Gastrocnemius medialis (tissue), 4 donors: ENCODE data around the gene LHFPL6. TPM values are rescaled to one million over a fixed set of nuclear protein-coding genes. Genes with fewer than 3 reads are reported as not detected.

Experiments
- ATAC-seq, 2 donors: fragments of 150-250 bp; one replicate each; pipeline ENCODE4 v1.9.1; 2016
- DNase-seq, 2 donors: peaks; one replicate each; pipeline ENCODE4 v3.0.0-alpha.2; 2019
- H3K27ac ChIP-seq, 4 donors: fragments of 200-600 bp; sonication (generic); 1 replicate in 1 of 4; 2 replicates in 3 of 4; pipeline ENCODE4 v1.5.1; 2016 to 2018; ENCODE audit warnings: mild to moderate bottlenecking in 2 of 4, moderate library complexity in 1 of 4
- H3K27me3 ChIP-seq, 3 donors: fragments of 200-600 bp; sonication (generic) in 2 of 3; 1 replicate in 1 of 3; 2 replicates in 2 of 3; pipeline versions ENCODE4 v1.5.1 to v1.6.0; 2016 to 2019; ENCODE audit warnings: mild to moderate bottlenecking in 1 of 3, moderate library complexity in 1 of 3
- H3K36me3 ChIP-seq, 2 donors: fragments of 200-600 bp; sonication (generic) in 1 of 2; one replicate each; pipeline ENCODE4 v1.5.1; 2017 to 2018
- H3K4me1 ChIP-seq, 2 donors: fragments of 200-600 bp; sonication (generic) in 1 of 2; one replicate each; pipeline ENCODE4 v1.5.1; 2016 to 2017; ENCODE audit warnings: mild to moderate bottlenecking in 2 of 2
- H3K4me3 ChIP-seq, 4 donors: fragments of 200-600 bp; sonication (generic) in 3 of 4; 1 replicate in 1 of 4; 2 replicates in 3 of 4; pipeline ENCODE4 v1.5.1; 2016 to 2019; ENCODE audit warnings: mild to moderate bottlenecking in 2 of 4
- H3K9me3 ChIP-seq, 3 donors: fragments of 200-600 bp; sonication (generic) in 2 of 3; 1 replicate in 1 of 3; 2 replicates in 2 of 3; pipeline ENCODE4 v1.5.1; 2016 to 2019
- CTCF ChIP-seq, 5 experiments: fragments of 450-650 bp in 3 of 5; fragments of 200-600 bp in 2 of 5; sonication (generic) in 2 of 5; IDR thresholded peaks in 4 of 5; conservative IDR thresholded peaks in 1 of 5; 1 replicate in 4 of 5; 2 replicates in 1 of 5; pipeline ENCODE4 v1.5.1; 2016 to 2019; ENCODE audit warnings: antibody characterized with exemption in 5 of 5, mild to moderate bottlenecking in 3 of 5, moderate library complexity in 3 of 5
- POLR2A ChIP-seq, 2 donors: fragments of 450-650 bp; IDR thresholded peaks; one replicate each; pipeline ENCODE4 v1.6.1; 2017; ENCODE audit warnings: antibody characterized with exemption in 2 of 2, mild to moderate bottlenecking in 2 of 2, moderate library complexity in 2 of 2
- in situ Hi-C, 4 donors: fragments of 200-750 bp; cut with MboI; loops; one replicate each; pipeline versions ENCODE4 v1.15.0 to v1.8.0; 2017; ENCODE audit warnings: low sequenced_read_pairs in 4 of 4
- intact Hi-C: fragments of 100-400 bp; cut with DNase I; formaldehyde crosslinking; loops from one replicate; pipeline ENCODE4 v1.15.1; 2023; ENCODE audit warnings: low total_unique reads
- total RNA-seq, 4 donors: library from RNA; depleted of rRNA; stranded (reverse); fragments of >200 nt; gene quantifications; one replicate each; pipeline versions ENCODE4 v1.1.0 to v1.2.3, GENCODE V29; 2016

LHFPL6 gene
- total RNA-seq, 4 donors from 2014 or later: 12.7 to 26.3 (median 16.0) TPM

- Histone ChIP-seq H3K36me3 (no peaks in the 10 kb centered on the region), H3K4me1 (no peaks in the 10 kb centered on the region), H3K27me3 (no peaks in the 10 kb centered on the region), H3K27ac (no peak overlapping the region), H3K9me3 (no peaks in the 10 kb centered on the region), H3K4me3 (no peak overlapping the region)
- in situ Hi-C loops: no loop called here
- intact Hi-C loops: no loop called here
- DNase-seq (no peak), ATAC-seq (no peak)
- TF ChIP-seq CTCF (IDR thresholded peaks at IDR 0.05 in 4 of 5, conservative IDR thresholded peaks at IDR 0.05 in 1 of 5) (no peak), POLR2A (IDR thresholded peaks at IDR 0.05) (no peak)
Observed at GRCh38 chr13:39571502-39572092, 31.4 kb downstream of the LHFPL6 start.

GRCh38 chr13:39567569-39567968 lies 35.4 kb downstream of the LHFPL6 start:
- H3K4me3 ChIP-seq: no peak overlapping the region
- ATAC-seq (no peak), DNase-seq (no peak)
- no peaks in the 10 kb centered on the region for H3K36me3 ChIP-seq
- TF ChIP-seq CTCF (IDR thresholded peaks at IDR 0.05 in 4 of 5, conservative IDR thresholded peaks at IDR 0.05 in 1 of 5) (no peak), POLR2A (IDR thresholded peaks at IDR 0.05) (no peak)
- no peaks in the 10 kb centered on the region for H3K9me3 ChIP-seq
- in situ Hi-C loops (no loop called here), intact Hi-C loops (no loop called here)
- no peak overlapping the region for H3K27ac ChIP-seq
- H3K27me3 ChIP-seq: no peaks in the 10 kb centered on the region
- H3K4me1 ChIP-seq: peaks cover 0 to 7% of the 10 kb centered on the region in 2 donors

GRCh38 chr13:39566216-39566869 lies 36.6 kb downstream of the LHFPL6 start:
- Histone ChIP-seq H3K9me3 (no peaks in the 10 kb centered on the region), H3K4me1 (peaks cover 0 to 7% of the 10 kb centered on the region in 2 donors), H3K27ac (no peak overlapping the region), H3K27me3 (no peaks in the 10 kb centered on the region), H3K36me3 (no peaks in the 10 kb centered on the region), H3K4me3 (no peak overlapping the region)
- in situ Hi-C loops: no loop called here
- ATAC-seq: no peak
- TF ChIP-seq POLR2A (IDR thresholded peaks at IDR 0.05): no peak
- TF ChIP-seq CTCF (IDR thresholded peaks at IDR 0.05 in 4 of 5, conservative IDR thresholded peaks at IDR 0.05 in 1 of 5): no peak
- intact Hi-C loops: no loop called here
- DNase-seq: no peak

- Histone ChIP-seq H3K36me3 (no peaks in the 10 kb centered on the region), H3K4me1 (peaks cover 0 to 7% of the 10 kb centered on the region in 2 donors), H3K27ac (no peak overlapping the region), H3K4me3 (no peak overlapping the region), H3K9me3 (no peaks in the 10 kb centered on the region), H3K27me3 (no peaks in the 10 kb centered on the region)
- no peak for ATAC-seq
- TF ChIP-seq POLR2A (IDR thresholded peaks at IDR 0.05) (no peak), CTCF (IDR thresholded peaks at IDR 0.05 in 4 of 5, conservative IDR thresholded peaks at IDR 0.05 in 1 of 5) (no peak)
- intact Hi-C loops: no loop called here
- in situ Hi-C loops: no loop called here
- no peak for DNase-seq
Observed at GRCh38 chr13:39565036-39565949, 37.7 kb downstream of the LHFPL6 start.
